K562 (cell line): ENCODE results near the gene N4BP2L1. TPM values are rescaled to one million over a fixed set of nuclear protein-coding genes. Genes with fewer than 3 reads are reported as not detected.
A peak's percentile ranks its signal among the peaks of the same experiment; 100 is the strongest.

Experiments
- ATAC-seq: fragments of 200-7000 bp; cut with Tn5 transposase; 3 replicates; pipeline ENCODE4 v1.9.1; 2020; ENCODE audit warnings: moderate library complexity
- BruUV-seq: library from RNA; stranded (reverse); fragments of 400-500 nt; replicated peaks from 2 replicates; lab custom pipeline; 2021; lab: Mats Ljungman, UMichigan
- CTCF ChIA-PET: fragments of 300-600 bp; formaldehyde crosslinking; extraction: SDS; loops from one replicate; lab custom pipeline; 2021; ENCODE audit warnings: low intra/inter-chr PET ratio; lab: Yijun Ruan, JAX
- POLR2A ChIA-PET: fragments of 300-600, 350-650 bp; sonication (Branson Sonifier 250); formaldehyde crosslinking; extraction: SDS; loops from one replicate; lab custom pipeline; 2021; ENCODE audit warnings: antibody characterized with exemption, inconsistent platforms; lab: Yijun Ruan, JAX
- DNase-seq, 4 experiments: peaks; one replicate each; pipeline versions ENCODE4 v3.0.0 to v3.0.0-alpha.2; 2011 to 2018; ENCODE audit warnings: low spot score in 3 of 4, mixed read lengths in 3 of 4; ENCODE audit errors: extremely low read depth in 1 of 4
- FAIRE-seq: peaks from 2 replicates; lab custom pipeline; 2011; peaks lifted over from hg19 to GRCh38; lab: Jason Lieb, UNC
- H2AFZ ChIP-seq: 2 replicates; pipeline ENCODE4 v1.6.0; 2011; ENCODE audit warnings: low read depth, low read length, control low read depth, inconsistent platforms
- H3K27ac ChIP-seq: fragments of 200-600 bp; 3 replicates; pipeline ENCODE4 v1.8.0; 2011; ENCODE audit warnings: low read depth, mild to moderate bottlenecking, control low read depth, inconsistent platforms, low read length, moderate library complexity, mixed read lengths; ENCODE audit errors: extremely low read depth
- H3K27me3 ChIP-seq, 2 experiments: fragments of 300-600 bp in 1 of 2; 2 replicates in 1 of 2; 3 replicates in 1 of 2; pipeline versions ENCODE4 v1.6.0 to v1.8.0; 2011; ENCODE audit warnings: inconsistent platforms in 2 of 2, low read length in 2 of 2, mild to moderate bottlenecking in 1 of 2, mixed read lengths in 1 of 2, moderate library complexity in 1 of 2; ENCODE audit not compliant: control insufficient read depth in 2 of 2, insufficient read depth in 2 of 2
- H3K36me3 ChIP-seq: fragments of 300-600 bp; 3 replicates; pipeline ENCODE4 v1.8.0; 2011; ENCODE audit warnings: mild to moderate bottlenecking, low read length, inconsistent platforms; ENCODE audit not compliant: control insufficient read depth, insufficient read depth
- H3K4me1 ChIP-seq, 2 experiments: fragments of 200-600 bp in 1 of 2; replicated peaks in 1 of 2; 2 replicates in 1 of 2; 3 replicates in 1 of 2; pipeline versions ENCODE4 v1.5.1 to v1.8.0; 2011; ENCODE audit warnings: inconsistent platforms in 2 of 2, low read length in 2 of 2, mild to moderate bottlenecking in 1 of 2, mixed read lengths in 1 of 2, moderate library complexity in 1 of 2; ENCODE audit not compliant: control insufficient read depth in 2 of 2, insufficient read depth in 2 of 2
- H3K4me2 ChIP-seq: 2 replicates; pipeline ENCODE4 v1.6.1; 2011; ENCODE audit warnings: low read length, control low read depth, inconsistent platforms, mixed read lengths; ENCODE audit not compliant: insufficient read depth
- H3K4me3 ChIP-seq: fragments of 200-600 bp; sonication (generic), shearing (Covaris generic); 2 replicates; pipeline ENCODE4 v1.5.1; 2016; ENCODE audit warnings: control low read depth, inconsistent platforms
- H3K79me2 ChIP-seq: fragments of 200-600 bp; 3 replicates; pipeline ENCODE4 v1.8.0; 2011; ENCODE audit warnings: low read length, inconsistent platforms; ENCODE audit not compliant: control insufficient read depth, insufficient read depth
- H3K9ac ChIP-seq, 2 experiments: 2 replicates each; pipeline versions ENCODE4 v1.6.0 to v1.6.1; 2011; ENCODE audit warnings: low read depth in 2 of 2, low read length in 2 of 2, control low read depth in 1 of 2, inconsistent platforms in 1 of 2, mild to moderate bottlenecking in 1 of 2, mixed read lengths in 1 of 2; ENCODE audit not compliant: insufficient read depth in 1 of 2
- H3K9me1 ChIP-seq: one replicate; pipeline ENCODE4 v1.6.0; 2011; ENCODE audit warnings: inconsistent platforms, mild to moderate bottlenecking, low read length, moderate library complexity; ENCODE audit not compliant: control insufficient read depth, insufficient read depth
- H3K9me3 ChIP-seq: replicated peaks from 2 replicates; pipeline ENCODE4 v1.5.1; 2011; ENCODE audit warnings: low read depth, low read length, inconsistent platforms; ENCODE audit not compliant: control insufficient read depth, insufficient read depth
- H4K20me1 ChIP-seq: replicated peaks from 2 replicates; pipeline ENCODE4 v1.6.1; 2011; ENCODE audit warnings: low read length, inconsistent platforms, mixed read lengths; ENCODE audit not compliant: control insufficient read depth, insufficient read depth
- CTCF ChIP-seq, 3 experiments: IDR thresholded peaks in 2 of 3; conservative IDR thresholded peaks in 1 of 3; 2 replicates each; pipeline ENCODE4 v1.5.1; 2011 to 2012; ENCODE audit warnings: low read length in 3 of 3, mild to moderate bottlenecking in 3 of 3, control low read depth in 2 of 3, improper control_type of control experiment in 1 of 3, inconsistent platforms in 1 of 3, low read depth in 1 of 3, mixed read lengths in 1 of 3, moderate library complexity in 1 of 3; ENCODE audit not compliant: insufficient read depth in 2 of 3
- GABPA ChIP-seq: fragments of 200-800 bp; sonication (Bioruptor generic); conservative IDR thresholded peaks from 2 replicates; pipeline ENCODE4 v1.6.1; 2016; ENCODE audit warnings: low read depth, missing genetic modification characterization, missing compliant biosample characterization
- GTF2E2 ChIP-seq: fragments of 200-800 bp; sonication (Bioruptor generic); IDR thresholded peaks from 2 replicates; pipeline ENCODE4 v1.6.1; 2016; ENCODE audit warnings: missing genetic modification characterization, missing compliant biosample characterization
- HDGF ChIP-seq: fragments of 450-650 bp; IDR thresholded peaks from 2 replicates; pipeline ENCODE4 v1.6.1; 2016
- MED1 ChIP-seq: sonication (generic); formaldehyde crosslinking; IDR thresholded peaks from 2 replicates; pipeline ENCODE4 v1.8.1; 2023; ENCODE audit warnings: missing genetic modification reagents, borderline replicate concordance
- PHTF2 ChIP-seq: fragments of 250-450 bp; sonication (Bioruptor Pico); IDR thresholded peaks from 2 replicates; pipeline ENCODE4 v1.5.0; 2021; ENCODE audit warnings: mild to moderate bottlenecking
- RAD21 ChIP-seq, 2 experiments: fragments of 250-450 bp in 1 of 2; fragments of 450-650 bp in 1 of 2; sonication (Bioruptor Pico) in 1 of 2; formaldehyde crosslinking in 1 of 2; IDR thresholded peaks in 1 of 2; conservative IDR thresholded peaks in 1 of 2; 2 replicates each; pipeline versions ENCODE4 v1.4.0 to v1.8.0; 2020 to 2022; ENCODE audit warnings: mild to moderate bottlenecking in 2 of 2, moderate library complexity in 1 of 2
- YY1 ChIP-seq, 3 experiments: IDR thresholded peaks; 2 replicates each; pipeline ENCODE4 v1.6.1; 2011; ENCODE audit warnings: low read length in 2 of 3, mild to moderate bottlenecking in 2 of 3, moderate library complexity in 2 of 3, borderline replicate concordance in 1 of 3, control low read depth in 1 of 3, low read depth in 1 of 3; ENCODE audit not compliant: insufficient read depth in 3 of 3, insufficient replicate concordance in 2 of 3, control insufficient read depth in 1 of 3, insufficient read length in 1 of 3; ENCODE audit errors: extremely low read depth in 1 of 3
- WGBS: fragments of 100-300 bp; shearing (Covaris generic); methylation state at CpG from one replicate; pipeline ENCODE4 v1.1.6; 2016; ENCODE audit warnings: low coverage, mixed read lengths; ENCODE audit not compliant: insufficient coverage; ENCODE audit errors: missing lambda C conversion rate; 5-methylcytosine and 5-hydroxymethylcytosine counted together
- in situ Hi-C: fragments of 300-500 bp; cut with MboI; formaldehyde crosslinking; loops from 4 replicates; pipeline ENCODE4 v1.15.0; 2018; ENCODE audit warnings: inconsistent platforms, mixed read lengths
- intact Hi-C: fragments of 100-400 bp; cut with micrococcal nuclease; formaldehyde crosslinking; loops from 2 replicates; pipeline ENCODE4 v1.14.2; 2022
- polyA plus RNA-seq, 8 experiments: library from polyadenylated mRNA; depleted of rRNA in 4 of 8; stranded (reverse) in 5 of 8; unstranded in 3 of 8; fragments of >200 nt; fragmentation: Nextera tagmentation in 2 of 8; fragmentation: Illumina TruSeq in 1 of 8; extraction: Ambion mirVana in 2 of 8; extraction: Trizol in 1 of 8; gene quantifications; 2 replicates each; pipeline versions ENCODE4 v1.2.1 to v1.2.3, GENCODE V29; 2011 to 2014; ENCODE audit warnings: inconsistent platforms in 1 of 8, missing spikeins in 1 of 8
- total RNA-seq, 7 experiments: library from RNA; depleted of rRNA in 6 of 7; stranded (reverse); fragments of >200 nt in 6 of 7; fragmentation: Illumina TruSeq in 2 of 7; extraction: Trizol in 2 of 7; gene quantifications; 2 replicates each; pipeline versions ENCODE4 v1.2.1 to v1.2.3, GENCODE V29; 2011 to 2021; ENCODE audit warnings: low replicate concordance in 1 of 7

N4BP2L1 gene
- total and polyA plus RNA-seq, 9 of the 15 experiments (the other 6 are each of a cell fraction or from before 2014, with no cell fraction given): 0.06 to 0.33 (median 0.15) TPM; not detected in 1

- Histone ChIP-seq H3K9ac (no peak overlapping the region), H3K79me2 (no peaks in the 10 kb centered on the region), H3K4me1 (no peaks in the 10 kb centered on the region), H2AFZ (no peak overlapping the region), H3K9me1 (no peaks in the 10 kb centered on the region), H3K27me3 (no peaks in the 10 kb centered on the region), H3K36me3 (no peaks in the 10 kb centered on the region), H4K20me1 (no peaks in the 10 kb centered on the region), H3K27ac (no peak overlapping the region), H3K9me3 (no peaks in the 10 kb centered on the region), H3K4me2 (no peak overlapping the region), H3K4me3 (no peak overlapping the region)
- BruUV-seq: no TSS peak
- 63% methylated on average over 1 of the region's 1 CpG for WGBS
- intact Hi-C loops (no loop called here), in situ Hi-C loops (no loop called here)
- no peak for TF ChIP-seq PHTF2 (CRISPR knock-in tag)
- TF ChIP-seq HDGF: no peak
- TF ChIP-seq GABPA (tag): no peak
- FAIRE-seq: no peak
- ChIA-PET POLR2A (interaction anchor here (0.7 kb wide), 1 partner anchor 123 kb away, joined by 3 read pairs; no protein-coding TSS in a partner anchor), CTCF (no interaction called here)
- ATAC-seq: no peak
- no peak for DNase-seq
Measured at GRCh38 chr13:32417995-32418394, 9.9 kb downstream of the N4BP2L1 start.

- Histone ChIP-seq H3K9me3 (no peaks in the 10 kb centered on the region), H3K27ac (no peak overlapping the region), H3K27me3 (no peaks in the 10 kb centered on the region)
- no peak for TF ChIP-seq MED1 (CRISPR knock-in tag)
- TF ChIP-seq GTF2E2 (tag): no peak
- peak in 1 of 2 experiments; percentile 34; a peak in 1 of 4 replicates for TF ChIP-seq RAD21 (CRISPR knock-in tag; conservative IDR thresholded peaks at IDR 0.05 in 1 of 2, IDR thresholded peaks at IDR 0.05 in 1 of 2)
- peak in 1 of 3 experiments; percentile 69 for TF ChIP-seq YY1 (IDR thresholded peaks at IDR 0.05; ENCODE audit: borderline replicate concordance in 1 of 3, control insufficient read depth in 1 of 3, extremely low read depth in 1 of 3, insufficient read depth in 3 of 3, insufficient read length in 1 of 3, insufficient replicate concordance in 2 of 3, low read depth in 1 of 3, low read length in 2 of 3)
- peak; percentile 52 to 66 (median 66) for TF ChIP-seq CTCF (IDR thresholded peaks at IDR 0.05 in 2 of 3, conservative IDR thresholded peaks at IDR 0.05 in 1 of 3; ENCODE audit: insufficient read depth in 2 of 3, low read depth in 1 of 3, low read length in 3 of 3)
- TF ChIP-seq, all 486 proteins: peak for 3
- no peaks in the 10 kb centered on the region for H3K4me1 ChIP-seq
- POLR2A ChIA-PET: no interaction called here
- ATAC-seq: peak; percentile 91
- peak; percentile 15 for FAIRE-seq
- no peaks in the 10 kb centered on the region for H3K36me3 ChIP-seq
- H3K4me2 ChIP-seq: no peak overlapping the region
- no peaks in the 10 kb centered on the region for H4K20me1 ChIP-seq
- no peak overlapping the region for H3K4me3 ChIP-seq
- H2AFZ ChIP-seq: no peak overlapping the region; the same call in 1 of the 2 replicates
- no TSS peak for BruUV-seq
- peak in 3 of 4 experiments; percentile 11 to 35 (median 25) for DNase-seq
- CTCF ChIA-PET: no interaction called here
- intact Hi-C loops: no loop called here
- no peaks in the 10 kb centered on the region for H3K9me1 ChIP-seq
- in situ Hi-C loops: no loop called here
- no peaks in the 10 kb centered on the region for H3K79me2 ChIP-seq
- H3K9ac ChIP-seq: no peak overlapping the region
Measured at GRCh38 chr13:32415019-32415418, 12.9 kb downstream of the N4BP2L1 start.
